SK-N-SH treated with all-trans-retinoic acid at 6 μM for 48 hours (cell line): Measurements from ENCODE around the gene MARK3.
A peak's percentile ranks its signal among the peaks of the same experiment; 100 is the strongest.

ENCODE experiments used
- ATAC-seq: fragments of 200-7000 bp; cut with Tn5 transposase; 3 replicates; pipeline ENCODE4 v1.9.1; 2020; ENCODE audit warnings: mild to moderate bottlenecking, moderate library complexity
- ARNTL ChIP-seq: fragments of 450-650 bp; formaldehyde crosslinking; IDR thresholded peaks from 2 replicates; pipeline ENCODE4 v1.5.0; 2020; ENCODE audit warnings: low read depth, mild to moderate bottlenecking, moderate library complexity, borderline replicate concordance
- BACH2 ChIP-seq: fragments of 250-450 bp; sonication (Bioruptor Pico); IDR thresholded peaks from 2 replicates; pipeline ENCODE4 v1.9.0; 2021; ENCODE audit warnings: mild to moderate bottlenecking, borderline replicate concordance
- CREB5 ChIP-seq: fragments of 250-450 bp; sonication (Bioruptor Pico); IDR thresholded peaks from 2 replicates; pipeline ENCODE4 v1.5.1; 2020; ENCODE audit warnings: low read depth, mild to moderate bottlenecking, moderate library complexity
- CSRNP3 ChIP-seq: fragments of 250-450 bp; sonication (Bioruptor Pico); IDR thresholded peaks from 2 replicates; pipeline ENCODE4 v1.5.1; 2021; ENCODE audit warnings: mild to moderate bottlenecking, moderate library complexity
- ESRRG ChIP-seq: fragments of 250-450 bp; sonication (Bioruptor Pico); IDR thresholded peaks from 2 replicates; pipeline ENCODE4 v1.6.1; 2021; ENCODE audit warnings: mild to moderate bottlenecking
- GLIS3 ChIP-seq: fragments of 250-450 bp; sonication (Bioruptor Pico); IDR thresholded peaks from 2 replicates; pipeline ENCODE4 v1.5.0; 2020; ENCODE audit warnings: mild to moderate bottlenecking, moderate library complexity
- ISL1 ChIP-seq: fragments of 250-450 bp; sonication (Bioruptor Pico); IDR thresholded peaks from 2 replicates; pipeline ENCODE4 v2.1.2; 2022; ENCODE audit warnings: mild to moderate bottlenecking, moderate library complexity
- OSR1 ChIP-seq: fragments of 250-450 bp; sonication (Bioruptor Pico); IDR thresholded peaks from 2 replicates; pipeline ENCODE4 v1.8.0; 2022; ENCODE audit warnings: moderate library complexity, mild to moderate bottlenecking, inconsistent platforms
- POU6F1 ChIP-seq: fragments of 250-450 bp; sonication (Bioruptor Pico); IDR thresholded peaks from 2 replicates; pipeline ENCODE4 v1.8.0; 2021; ENCODE audit warnings: low read depth, mild to moderate bottlenecking, moderate library complexity, borderline replicate concordance
- PPARA ChIP-seq: fragments of 250-450 bp; sonication (Bioruptor Pico); IDR thresholded peaks from 2 replicates; pipeline ENCODE4 v1.5.0; 2020; ENCODE audit warnings: mild to moderate bottlenecking, borderline replicate concordance
- RARB ChIP-seq: fragments of 250-450 bp; sonication (Bioruptor Pico); IDR thresholded peaks from 2 replicates; pipeline ENCODE4 v1.8.0; 2021; ENCODE audit warnings: mild to moderate bottlenecking, moderate library complexity
- SNAI2 ChIP-seq: fragments of 250-450 bp; sonication (Bioruptor Pico); IDR thresholded peaks from 2 replicates; pipeline ENCODE4 v1.5.0; 2020; ENCODE audit warnings: mild to moderate bottlenecking, moderate library complexity
- TCF4 ChIP-seq: fragments of 250-450 bp; sonication (Bioruptor Pico); IDR thresholded peaks from 2 replicates; pipeline ENCODE4 v1.8.0; 2021; ENCODE audit warnings: mild to moderate bottlenecking, moderate library complexity, borderline replicate concordance
- TOX ChIP-seq: fragments of 250-450 bp; sonication (Bioruptor Pico); IDR thresholded peaks from 2 replicates; pipeline ENCODE4 v1.8.0; 2021; ENCODE audit warnings: mild to moderate bottlenecking, moderate library complexity, borderline replicate concordance
- TSHZ2 ChIP-seq: fragments of 250-450 bp; sonication (Bioruptor Pico); IDR thresholded peaks from 2 replicates; pipeline ENCODE4 v1.5.0; 2020; ENCODE audit warnings: mild to moderate bottlenecking, moderate library complexity
- ZC3H10 ChIP-seq: fragments of 250-450 bp; sonication (Bioruptor Pico); IDR thresholded peaks from 2 replicates; pipeline ENCODE4 v1.5.1; 2021; ENCODE audit warnings: mild to moderate bottlenecking, moderate library complexity
- ZFP3 ChIP-seq: fragments of 250-450 bp; sonication (Bioruptor Pico); IDR thresholded peaks from 2 replicates; pipeline ENCODE4 v1.5.0; 2020; ENCODE audit warnings: mild to moderate bottlenecking, moderate library complexity
- ZNF565 ChIP-seq: fragments of 450-650 bp; formaldehyde crosslinking; conservative IDR thresholded peaks from 2 replicates; pipeline ENCODE4 v1.5.0; 2020; ENCODE audit warnings: low read depth, mild to moderate bottlenecking, moderate library complexity
- ZNF70 ChIP-seq: fragments of 450-650 bp; formaldehyde crosslinking; IDR thresholded peaks from 2 replicates; pipeline ENCODE4 v1.5.0; 2020; ENCODE audit warnings: mild to moderate bottlenecking, moderate library complexity
- ZNF8 ChIP-seq: fragments of 450-650 bp; formaldehyde crosslinking; IDR thresholded peaks from 2 replicates; pipeline ENCODE4 v1.5.0; 2020; ENCODE audit warnings: mild to moderate bottlenecking, moderate library complexity

The MARK3 gene

GRCh38 chr14:103404920-103405319 is 19.7 kb downstream of the MARK3 start:
- no peak for ATAC-seq
- no peak for TF ChIP-seq BACH2 (CRISPR knock-in tag)
- TF ChIP-seq SNAI2 (CRISPR knock-in tag) = no peak
- TF ChIP-seq CSRNP3 (CRISPR knock-in tag) = no peak
- no peak for TF ChIP-seq GLIS3 (CRISPR knock-in tag)
- TF ChIP-seq ZC3H10 (CRISPR knock-in tag) = no peak
- TF ChIP-seq ZNF8 (CRISPR knock-in tag) = no peak
- TF ChIP-seq TOX (CRISPR knock-in tag) = no peak

GRCh38 chr14:103408491-103409155 is 23.4 kb downstream of the MARK3 start:
- ATAC-seq = no peak
- TF ChIP-seq PPARA (no peak), ARNTL (no peak), CSRNP3 (CRISPR knock-in tag) (no peak), ISL1 (CRISPR knock-in tag) (no peak), RARB (no peak), ZNF565 (CRISPR knock-in tag) (no peak), TOX (CRISPR knock-in tag) (no peak), ZNF70 (CRISPR knock-in tag) (no peak), ZFP3 (CRISPR knock-in tag) (no peak), BACH2 (CRISPR knock-in tag) (no peak)

GRCh38 chr14:103416916-103417315 is 31.7 kb downstream of the MARK3 start:
- ATAC-seq = peak; percentile 12; the same call in 1 of the 3 replicates
- TF ChIP-seq TSHZ2 (CRISPR knock-in tag) = no peak
- no peak for TF ChIP-seq ARNTL
- no peak for TF ChIP-seq CSRNP3 (CRISPR knock-in tag)
- no peak for TF ChIP-seq TCF4 (CRISPR knock-in tag)
- no peak for TF ChIP-seq OSR1 (CRISPR knock-in tag)
- no peak for TF ChIP-seq TOX (CRISPR knock-in tag)
- TF ChIP-seq SNAI2 (CRISPR knock-in tag) = no peak
- TF ChIP-seq, all 23 proteins: peak for 0

GRCh38 chr14:103418481-103418818 is 33.2 kb downstream of the MARK3 start:
- peak; percentile 31; the same call in 2 of the 3 replicates for ATAC-seq
- TF ChIP-seq ESRRG (CRISPR knock-in tag) (no peak), ZNF565 (CRISPR knock-in tag) (no peak), ISL1 (CRISPR knock-in tag) (no peak), CREB5 (CRISPR knock-in tag) (no peak), ZC3H10 (CRISPR knock-in tag) (no peak), TOX (CRISPR knock-in tag) (no peak), POU6F1 (CRISPR knock-in tag) (no peak), CSRNP3 (CRISPR knock-in tag) (no peak), RARB (no peak), TSHZ2 (CRISPR knock-in tag) (no peak)
